GM18868 (cell line): Measurements from ENCODE around the gene ABCC5.
"Not testable (repeated sequence)": the region's sequence is repeated elsewhere in the genome, so short reads cannot be mapped to it uniquely, and the experiment has no call there.

ENCODE experiments used
- ATAC-seq: cut with Tn5 transposase; IDR thresholded peaks from one replicate; pipeline ENCODE4 v1.9.1; 2021; ENCODE audit warnings: mild to moderate bottlenecking, moderate library complexity; ENCODE audit not compliant: unreplicated experiment

The ABCC5 gene

DNA sequence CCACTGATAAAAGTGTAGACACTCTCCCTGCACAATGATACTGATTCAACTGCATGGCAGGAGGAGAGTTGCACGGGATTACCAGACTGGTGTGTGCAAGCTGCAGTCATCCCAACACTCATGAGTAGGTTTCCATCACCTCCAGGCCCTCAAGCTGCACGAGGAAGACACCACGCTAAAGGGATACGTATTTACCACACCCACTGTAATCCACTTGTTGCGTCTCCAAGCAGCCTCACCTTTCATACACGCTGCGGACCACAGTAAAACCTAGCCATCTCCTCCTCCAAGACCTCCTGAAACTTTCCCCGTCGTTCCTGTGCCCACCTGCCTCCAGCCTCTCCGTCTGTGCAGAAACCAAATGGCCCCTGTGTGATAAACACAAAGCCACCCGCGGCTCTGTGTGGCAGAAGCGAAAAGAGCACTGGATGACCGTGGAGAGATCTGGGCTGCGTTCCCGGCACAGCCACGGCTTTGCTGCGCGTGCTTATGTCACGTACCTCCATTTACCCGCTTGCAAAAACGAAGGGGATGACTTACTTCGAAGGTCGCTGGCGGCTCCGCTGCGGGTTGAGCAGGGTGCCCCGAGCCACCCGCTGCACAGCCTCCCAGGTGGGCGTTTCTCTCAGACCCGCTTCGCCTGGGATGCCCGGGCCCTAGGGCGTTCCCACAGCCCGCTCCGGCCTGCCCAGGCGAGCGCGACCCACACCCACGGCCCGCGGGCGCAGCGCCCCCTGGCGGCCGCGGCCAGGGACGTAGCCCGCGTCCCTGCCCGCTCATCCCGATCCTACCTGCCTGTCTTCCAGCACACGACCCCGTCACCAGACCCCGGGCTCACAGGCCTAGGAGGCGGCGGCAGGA lies 643 bp downstream of the ABCC5 start:
- ATAC-seq = peak; percentile 72

DNA sequence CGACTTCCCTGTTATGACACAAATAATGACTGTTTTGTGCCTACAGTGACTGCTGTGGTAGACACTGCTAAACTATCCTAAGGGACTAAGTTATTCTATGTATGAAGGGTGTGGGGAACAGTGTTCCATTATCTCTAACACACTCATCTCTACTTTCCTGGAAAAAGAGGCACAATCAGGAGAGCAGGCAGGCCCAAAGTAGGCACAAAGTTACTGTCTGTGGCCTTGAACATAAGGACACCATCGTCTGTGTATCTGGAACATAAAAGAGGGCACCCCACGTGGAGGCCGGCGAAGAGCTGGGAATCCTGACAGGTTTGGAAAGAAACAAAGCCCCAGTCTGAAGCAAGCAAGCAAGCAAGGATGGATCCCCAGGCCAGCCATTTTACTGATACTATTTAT lies 1.5 kb downstream of the ABCC5 start:
- no peak for ATAC-seq

DNA sequence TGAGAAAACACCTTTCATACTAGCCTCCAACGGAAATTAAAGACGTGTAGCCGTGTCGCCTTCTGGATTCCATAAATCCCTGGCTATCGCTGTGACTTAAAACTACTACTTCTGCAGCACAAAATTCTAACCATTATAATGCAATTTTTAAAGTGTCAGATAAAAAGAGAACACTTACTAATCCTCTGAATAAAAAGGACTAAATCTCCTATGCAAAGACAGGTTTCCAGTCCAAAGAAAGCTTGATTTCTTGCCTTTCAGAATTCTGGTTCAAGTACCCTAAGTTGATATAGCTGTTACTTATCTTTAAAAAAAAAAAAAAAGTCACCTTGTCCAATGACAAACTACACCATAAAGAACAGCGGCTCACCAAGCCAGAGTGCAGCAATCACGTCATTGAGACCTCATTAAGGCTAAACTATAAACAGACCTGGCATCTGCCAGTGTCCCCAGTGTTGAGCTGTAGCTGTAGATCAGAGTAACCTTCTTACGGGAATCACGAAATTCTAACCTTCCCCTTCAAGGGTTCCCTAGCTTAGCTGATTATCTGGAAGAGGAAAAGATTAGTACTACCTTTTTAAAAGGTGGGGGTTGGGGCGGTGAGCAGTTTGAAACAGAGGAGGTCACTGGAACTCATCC lies 2.2 kb downstream of the ABCC5 start:
- no peak for ATAC-seq

DNA sequence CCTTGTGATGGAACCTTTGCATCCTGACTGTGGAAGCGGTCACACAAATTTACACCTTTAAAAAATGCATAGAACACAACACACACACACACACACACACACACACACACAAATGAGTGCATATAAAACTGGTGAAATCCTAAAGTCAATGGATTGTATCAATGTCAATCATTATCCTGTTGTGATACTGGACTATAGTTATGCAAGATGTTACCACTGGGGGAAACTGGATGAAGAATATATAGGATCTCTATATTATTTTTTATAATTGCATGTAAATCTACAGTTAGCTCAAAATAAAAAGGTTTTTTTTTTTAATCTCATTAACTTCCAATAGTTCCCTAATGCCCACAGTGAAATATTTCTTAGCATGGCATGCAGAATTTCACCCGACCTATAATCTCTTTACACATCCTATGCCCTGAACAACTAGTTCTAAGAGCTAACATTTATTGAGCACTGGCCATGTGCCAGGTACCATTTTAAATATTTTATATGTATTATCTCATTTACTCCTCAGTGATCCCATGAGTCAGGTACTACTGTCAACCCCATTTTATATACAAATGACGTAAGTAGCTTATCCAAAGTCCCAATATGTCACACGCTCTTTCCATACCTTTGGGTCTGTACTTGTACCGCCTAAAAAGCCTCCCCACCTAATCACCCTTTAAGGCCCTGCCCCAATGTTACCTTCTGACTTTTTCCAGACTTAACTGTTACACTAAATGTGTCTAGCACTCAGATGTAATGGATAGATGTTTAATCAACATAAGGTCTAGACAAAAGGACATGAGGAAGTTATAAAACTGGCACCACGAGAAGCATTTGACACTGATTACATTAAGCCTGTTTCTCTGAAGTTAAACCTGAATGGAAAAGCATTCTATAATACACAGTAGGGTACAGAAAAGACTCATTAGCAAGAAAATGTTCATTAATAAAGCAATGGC lies 5.5 kb downstream of the ABCC5 start:
- no peak for ATAC-seq

DNA sequence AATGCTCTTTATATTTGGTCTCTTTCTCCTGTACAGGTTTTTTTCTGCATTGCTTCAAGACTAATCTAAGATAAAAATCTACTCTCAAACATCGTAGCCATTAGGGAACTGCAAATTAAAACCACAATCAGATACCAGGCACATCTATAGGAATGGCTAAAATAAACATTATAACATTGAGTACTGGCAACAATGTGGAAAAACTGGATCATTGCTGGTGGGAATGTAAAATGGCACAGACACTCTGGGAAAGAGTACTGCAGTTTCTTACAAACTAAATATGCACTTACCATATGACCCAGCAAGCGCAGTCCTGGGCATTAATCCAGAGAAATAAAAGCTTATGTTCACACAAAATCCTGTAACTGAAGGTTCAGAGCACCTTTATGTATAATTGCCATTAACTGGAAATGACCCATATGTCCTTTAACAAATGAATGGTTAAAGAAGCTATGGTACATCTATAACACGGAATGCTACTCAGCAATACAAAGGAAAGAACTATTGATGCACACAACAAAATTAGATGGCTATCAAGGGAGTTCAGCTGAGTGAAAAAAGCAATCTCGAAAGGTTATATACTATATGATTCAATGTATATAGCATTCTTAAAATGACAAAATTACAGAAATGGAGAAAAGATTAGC lies 6.3 kb downstream of the ABCC5 start:
- ATAC-seq = no peak

DNA sequence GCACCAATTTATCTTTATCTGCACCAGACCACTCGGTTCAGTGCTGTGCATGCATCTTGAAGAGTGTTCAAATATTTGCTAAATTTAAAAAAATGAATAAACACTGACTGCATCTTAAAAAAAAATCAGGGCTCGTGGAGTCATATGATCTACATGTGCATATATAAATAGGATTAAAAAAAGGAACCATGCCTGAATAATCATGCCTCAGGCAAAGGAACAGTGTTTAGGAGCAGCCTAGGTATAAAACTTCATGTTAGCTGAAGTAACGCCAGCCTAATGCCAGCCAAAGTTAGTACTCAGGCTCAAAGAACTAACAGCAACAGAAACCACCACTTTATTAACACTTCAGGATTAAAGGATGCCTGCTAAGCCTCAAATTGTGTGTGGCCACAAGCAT lies 9.5 kb downstream of the ABCC5 start:
- ATAC-seq = no peak

DNA sequence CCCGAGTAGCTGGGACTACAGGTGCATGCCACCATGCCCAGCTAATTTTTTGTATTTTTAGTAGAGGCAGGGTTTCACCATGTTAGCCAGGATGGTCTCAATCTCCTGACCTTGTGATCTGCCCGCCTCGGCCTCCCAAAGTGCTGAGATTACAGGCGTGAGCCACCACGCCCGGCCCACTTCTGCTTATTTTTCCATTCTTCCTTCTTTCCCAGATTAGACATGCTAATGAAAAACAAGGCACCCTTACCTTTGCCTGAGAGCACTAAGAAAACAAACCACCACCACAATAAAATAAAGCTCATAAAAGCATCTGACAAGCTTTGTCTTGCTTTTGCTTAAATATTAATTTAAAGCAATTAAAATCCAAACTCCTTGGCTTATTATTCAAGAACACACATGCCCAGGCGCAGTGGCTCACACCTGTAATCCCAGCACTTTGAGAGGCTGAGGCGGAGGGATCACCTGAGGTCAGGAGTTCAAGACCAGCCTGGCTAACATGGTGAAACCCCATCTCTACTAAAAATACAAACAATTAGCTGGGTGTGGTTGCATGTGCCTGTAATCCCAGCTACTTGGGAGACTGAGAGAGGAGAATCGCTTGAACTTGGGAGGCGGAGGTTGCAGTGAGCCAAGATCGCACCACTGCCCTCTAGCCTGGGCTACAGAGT lies 10.4 kb downstream of the ABCC5 start:
- not testable (repeated sequence) for ATAC-seq

DNA sequence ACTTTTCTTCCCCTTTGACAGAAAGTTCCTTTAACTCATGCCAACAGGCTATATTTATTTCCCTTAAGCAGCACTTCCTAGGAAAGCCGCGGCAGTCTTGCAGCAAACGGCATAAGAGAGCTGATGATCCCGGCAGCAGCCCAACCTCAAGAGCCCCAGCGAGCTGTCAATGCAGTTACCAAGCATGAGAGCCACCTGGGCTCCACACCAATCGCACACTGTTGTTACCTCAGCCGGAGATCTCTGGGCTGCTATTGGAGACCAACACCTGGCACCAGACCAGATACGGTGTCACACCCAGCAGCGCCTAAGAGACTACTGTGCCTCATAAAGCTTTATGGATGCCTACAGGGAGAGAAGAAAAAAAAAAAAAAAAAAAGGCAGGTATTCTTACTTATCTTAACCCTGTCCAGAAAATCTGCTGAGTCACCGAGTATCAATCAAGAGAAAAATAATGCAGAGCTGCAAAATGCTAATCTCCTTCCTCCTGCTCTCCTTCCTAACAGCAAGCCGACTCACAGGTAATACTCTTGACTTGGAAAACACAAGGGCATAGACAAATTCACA lies 11.7 kb downstream of the ABCC5 start:
- ATAC-seq = peak; percentile 91

DNA sequence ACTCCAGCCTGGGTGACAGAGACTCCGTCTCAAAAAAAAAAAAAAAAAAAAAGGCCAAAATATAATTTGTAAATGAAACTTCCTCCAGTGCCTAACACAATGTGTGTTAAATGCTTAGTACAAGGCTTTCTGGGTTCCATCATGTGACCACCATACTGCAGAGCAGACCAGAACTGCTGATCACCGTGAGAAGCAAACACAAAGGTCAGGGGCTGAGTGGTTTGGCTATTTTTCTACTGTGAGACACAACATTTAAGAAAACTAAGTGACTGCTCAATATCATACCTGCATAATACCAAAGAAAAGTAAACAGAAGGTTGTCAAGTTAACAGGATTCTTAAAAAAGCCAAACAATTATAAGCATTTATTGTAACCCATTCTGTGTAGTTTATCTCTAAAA lies 13.2 kb downstream of the ABCC5 start:
- ATAC-seq = no peak

DNA sequence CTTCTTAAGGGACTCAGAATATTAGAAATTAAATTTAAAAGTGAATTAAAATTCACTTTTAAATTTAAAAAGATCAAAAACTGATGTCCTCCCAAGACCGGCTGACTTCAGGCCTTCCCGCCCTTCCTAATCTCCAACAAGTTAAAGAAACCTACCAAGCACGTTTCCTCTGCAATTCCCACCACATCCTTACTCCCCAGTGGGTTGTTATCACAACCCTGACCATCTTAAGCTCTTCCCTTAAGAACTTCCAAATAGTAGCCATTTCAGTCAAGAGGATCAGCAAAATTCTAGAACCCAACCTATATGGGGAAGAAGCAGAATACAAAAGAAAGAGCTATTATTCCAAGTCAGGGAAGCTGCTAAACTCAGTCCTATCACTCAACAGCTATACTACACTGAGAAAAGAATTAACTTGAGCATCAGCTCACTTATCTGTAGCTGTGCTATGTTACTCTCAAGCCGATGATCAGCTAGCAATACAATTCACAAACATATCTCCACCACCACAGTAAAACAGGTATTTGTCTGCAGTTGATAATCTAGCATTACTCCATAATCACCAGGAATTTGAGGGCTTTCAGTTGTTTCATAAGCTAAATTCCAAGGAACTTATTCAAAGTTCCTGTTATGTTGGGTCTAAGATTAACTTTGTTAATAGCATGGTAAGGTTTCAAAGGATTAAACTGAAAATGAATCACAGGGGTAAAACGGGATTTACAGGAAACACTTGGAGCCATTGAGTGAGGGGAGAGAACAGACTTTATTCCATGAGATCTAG lies 14.3 kb downstream of the ABCC5 start:
- ATAC-seq = no peak

DNA sequence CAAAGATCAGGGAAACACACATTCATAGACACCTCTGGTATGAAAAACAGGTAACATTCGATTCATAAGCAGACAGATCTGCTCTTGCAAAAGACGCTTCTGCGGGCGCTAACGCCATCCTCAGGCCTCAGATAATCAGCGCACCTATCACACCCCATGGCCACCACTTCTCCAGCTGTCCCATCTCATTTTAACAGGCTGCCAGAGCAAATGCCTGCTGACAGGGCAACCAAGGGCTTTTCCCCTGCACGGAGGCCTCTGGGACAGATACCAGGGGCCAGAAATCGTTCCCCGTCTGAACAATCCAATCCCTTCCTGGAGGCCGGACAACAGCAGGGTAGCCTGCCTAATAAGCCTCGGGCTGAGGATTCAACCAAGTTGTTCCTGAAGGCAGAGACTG lies 15.2 kb downstream of the ABCC5 start:
- ATAC-seq = no peak

DNA sequence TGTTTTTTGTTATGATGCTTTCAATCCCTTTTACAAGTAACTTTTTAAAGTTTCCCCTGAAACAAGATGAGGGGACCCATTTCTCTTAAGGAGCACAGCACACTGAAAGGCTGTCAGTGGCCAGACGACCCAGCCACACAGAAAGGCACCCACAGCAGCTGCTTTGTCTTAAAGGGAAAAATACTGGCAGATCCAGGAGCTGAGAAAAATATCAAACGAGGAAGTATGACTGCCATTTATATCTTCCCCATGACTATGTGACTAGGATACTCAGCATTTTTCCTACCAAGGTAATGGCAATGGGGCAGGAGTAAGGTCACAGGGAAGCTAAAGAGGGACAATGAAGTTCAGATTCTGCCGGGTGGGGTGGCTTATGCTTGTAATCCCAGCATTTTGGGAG lies 15.9 kb downstream of the ABCC5 start:
- ATAC-seq = no peak

DNA sequence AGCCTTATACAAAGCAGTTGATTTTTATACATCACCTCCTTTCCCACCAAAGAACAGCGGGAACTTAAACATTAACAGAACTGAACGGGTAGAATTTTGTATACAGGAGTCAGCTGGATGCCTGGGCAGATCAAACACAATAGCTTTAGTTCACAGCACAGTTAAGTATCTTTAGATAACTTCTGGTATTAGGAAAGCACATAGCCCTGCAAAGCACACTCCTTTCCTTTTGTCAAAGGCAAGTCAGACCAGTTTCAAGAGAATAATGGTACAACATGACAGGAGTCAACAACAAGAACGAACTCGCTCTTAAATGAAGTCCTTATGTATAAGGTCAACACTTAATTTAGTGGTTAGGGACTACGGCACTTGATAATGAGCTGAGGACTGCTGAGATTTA lies 26.3 kb downstream of the ABCC5 start:
- ATAC-seq = no peak

DNA sequence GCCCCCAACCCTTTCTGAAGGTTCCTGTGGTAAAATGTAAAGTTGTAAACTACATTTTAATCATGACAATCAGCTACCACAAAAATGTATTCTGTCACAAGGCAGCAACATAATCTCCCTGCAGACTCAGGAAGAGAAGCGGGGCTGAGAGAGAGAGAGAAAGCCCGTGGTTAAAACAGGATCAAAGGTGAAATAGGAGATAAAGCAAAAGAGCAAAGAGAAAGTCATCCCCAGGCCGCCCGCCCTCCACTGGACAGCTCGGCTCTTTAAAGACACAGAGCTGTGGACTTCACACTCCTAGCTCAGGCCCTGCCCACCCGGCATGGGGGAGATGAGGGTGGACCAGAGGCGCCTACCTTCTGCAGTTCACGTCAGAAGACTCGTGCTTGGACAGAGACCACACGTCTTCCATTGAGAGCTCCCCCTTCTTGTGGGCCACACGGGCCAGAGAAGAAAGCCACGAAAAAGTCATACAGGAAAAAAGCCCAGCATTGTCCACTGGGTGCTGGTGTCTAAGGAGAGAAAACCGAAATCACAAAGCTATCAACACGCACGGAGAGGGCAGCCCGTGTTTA lies 29.4 kb downstream of the ABCC5 start:
- ATAC-seq = no peak

DNA sequence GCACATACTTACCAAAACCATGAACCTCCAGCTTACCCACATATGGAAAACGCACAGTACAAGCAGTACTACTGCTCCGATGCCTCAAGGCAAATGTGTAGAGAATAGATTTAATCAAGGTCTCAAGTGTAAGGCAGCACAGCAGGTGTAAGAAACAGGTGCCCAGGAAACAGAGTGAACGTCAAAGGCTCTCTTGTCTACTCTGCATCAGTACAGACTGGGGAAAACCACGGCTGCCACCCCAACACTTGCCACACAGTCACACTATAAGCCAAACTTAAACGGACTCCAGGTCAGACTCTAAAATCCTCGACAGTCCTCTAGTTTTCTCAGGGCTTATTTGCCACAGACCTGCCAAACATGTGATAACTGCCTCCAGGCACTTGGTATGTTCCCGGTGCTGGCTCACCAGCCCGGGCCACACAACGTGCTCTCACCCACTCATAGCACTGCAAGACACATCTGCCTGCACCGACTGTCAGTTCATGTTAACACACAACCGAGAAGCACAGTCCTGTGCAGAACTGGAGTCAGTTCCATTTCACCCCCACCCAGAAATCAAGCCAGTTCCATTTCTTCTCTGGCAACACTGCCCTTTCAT lies 30.6 kb downstream of the ABCC5 start:
- ATAC-seq = no peak

DNA sequence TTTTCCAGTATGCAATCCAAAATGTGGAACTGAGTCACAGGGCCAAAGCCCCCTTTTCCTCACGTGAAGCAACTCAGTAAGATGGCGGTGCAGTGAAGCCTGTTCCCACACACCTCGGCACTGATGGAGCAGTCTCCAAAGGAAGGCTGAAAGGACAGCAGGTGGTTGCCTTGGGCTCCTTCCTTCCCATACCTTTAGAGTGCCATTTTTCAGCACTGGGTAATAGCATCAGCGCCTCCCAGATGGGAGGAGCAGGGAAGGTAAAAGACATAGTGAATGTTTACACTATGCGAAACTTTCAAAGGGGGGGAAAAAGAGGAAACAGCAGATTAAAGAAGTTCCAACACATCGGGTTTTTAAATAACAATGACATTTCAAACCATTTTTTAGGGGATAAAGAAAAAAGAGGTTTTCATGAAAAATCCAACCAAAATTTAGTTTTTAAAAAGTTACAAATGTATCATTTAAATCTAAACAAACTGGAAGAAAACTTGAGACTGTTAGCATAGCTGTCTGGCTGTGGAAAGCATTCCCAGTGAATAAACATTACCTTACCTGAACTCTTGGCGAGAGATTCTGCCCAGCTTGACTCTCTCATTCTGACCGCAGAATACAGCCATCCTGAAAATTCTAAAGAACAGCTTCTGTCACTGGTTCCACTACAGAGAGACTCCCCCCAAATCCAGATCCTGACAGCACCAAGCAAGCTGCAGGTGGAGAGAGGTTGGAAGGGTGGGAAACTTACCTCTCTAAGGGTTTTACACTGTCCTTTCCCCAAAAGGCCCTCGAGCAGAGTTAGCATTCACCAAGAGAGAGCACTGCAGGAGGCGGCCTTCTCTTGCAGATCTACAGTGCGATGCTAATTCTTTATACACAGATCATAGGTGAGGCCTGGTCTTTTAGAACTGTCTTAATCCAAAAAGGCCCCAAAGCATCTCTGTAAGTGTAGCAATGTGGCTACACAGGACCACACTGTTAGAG lies 32.6 kb downstream of the ABCC5 start:
- ATAC-seq = no peak

DNA sequence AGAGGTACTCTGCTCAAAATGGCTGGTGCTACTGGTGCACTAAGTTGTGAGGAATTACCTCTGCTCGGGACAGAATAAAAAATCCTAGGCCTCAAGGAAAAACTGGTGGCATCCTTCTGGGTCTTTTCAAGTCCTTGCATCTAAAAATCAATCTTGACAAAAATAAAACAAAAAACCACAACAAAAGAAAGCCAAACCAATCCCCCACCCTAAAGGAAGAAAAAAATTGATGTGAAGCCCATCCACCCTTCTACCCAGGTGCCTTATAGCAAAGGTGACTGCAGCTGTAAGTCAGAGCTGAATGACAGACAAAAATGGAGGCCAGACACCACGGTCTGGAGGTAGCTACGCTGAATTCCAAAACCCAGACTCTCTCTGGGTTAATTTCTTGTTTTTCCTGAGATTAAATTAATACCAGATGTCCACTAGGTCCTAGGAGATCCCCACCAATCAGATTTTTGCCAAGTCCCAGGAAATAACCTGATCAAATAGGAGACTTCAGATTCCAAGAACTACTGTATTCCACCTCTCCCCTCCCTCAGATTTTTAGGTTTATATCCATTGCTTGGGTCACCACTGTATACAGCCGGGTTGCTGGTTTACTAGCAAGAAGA lies 33.5 kb downstream of the ABCC5 start:
- ATAC-seq = no peak
